Stimulated activated CD4-positive, alpha-beta T cell treated with anti-CD3 and anti-CD28 coated beads, Interleukin-15, amount 100 ng/mL, for 24 hours (primary cell): ENCODE data around the gene LMBRD2.

Source experiments
- DNase-seq: peaks from one replicate; pipeline ENCODE4 v3.0.0-alpha.2; 2020

Gene LMBRD2

GRCh38 chr5:36099748-36100147 lies 51.9 kb downstream of the LMBRD2 start:
- DNase-seq: no peak

GRCh38 chr5:36096486-36096885 lies 55.2 kb downstream of the LMBRD2 start:
- DNase-seq: no peak

GRCh38 chr5:36089989-36090388 lies 61.7 kb downstream of the LMBRD2 start:
- peak; percentile 25 for DNase-seq

- DNase-seq: peak; percentile 26
Measured at GRCh38 chr5:36079200-36079781, 72.4 kb downstream of the LMBRD2 start.

GRCh38 chr5:36078430-36078829 lies 73.3 kb downstream of the LMBRD2 start:
- no peak for DNase-seq

GRCh38 chr5:36073595-36074216 lies 78.0 kb downstream of the LMBRD2 start:
- no peak for DNase-seq

- DNase-seq: no peak
Measured at GRCh38 chr5:36070687-36071571, 80.8 kb downstream of the LMBRD2 start.

- DNase-seq: no peak
Measured at GRCh38 chr5:36068751-36069281, 82.9 kb downstream of the LMBRD2 start.

- DNase-seq: no peak
Measured at GRCh38 chr5:36066540-36067210, 85.0 kb downstream of the LMBRD2 start, which contains the start of gene UGT3A2. UGT3A2 (minus strand) TSS chr5:36066882; CDS start chr5:36066789, 93 bp downstream.

- no peak for DNase-seq
Measured at GRCh38 chr5:36066001-36066539, 85.6 kb downstream of the LMBRD2 start.

GRCh38 chr5:36060420-36060887 lies 91.2 kb downstream of the LMBRD2 start:
- DNase-seq: no peak

- DNase-seq: no peak
Measured at GRCh38 chr5:36059571-36060419, 91.9 kb downstream of the LMBRD2 start.

- DNase-seq: no peak
Measured at GRCh38 chr5:36058776-36059175, 92.9 kb downstream of the LMBRD2 start.

GRCh38 chr5:36057386-36057785 lies 94.3 kb downstream of the LMBRD2 start:
- no peak for DNase-seq

GRCh38 chr5:36056422-36056821 lies 95.3 kb downstream of the LMBRD2 start:
- DNase-seq: no peak

GRCh38 chr5:36055984-36056383 lies 95.7 kb downstream of the LMBRD2 start:
- DNase-seq: no peak

- no peak for DNase-seq
Measured at GRCh38 chr5:36054647-36055046, 97.0 kb downstream of the LMBRD2 start.

- DNase-seq: no peak
Measured at GRCh38 chr5:36052538-36052937, 99.1 kb downstream of the LMBRD2 start.

GRCh38 chr5:36049949-36050348 lies 101.7 kb downstream of the LMBRD2 start:
- no peak for DNase-seq
